Medulla oblongata (tissue), 1 donor: ENCODE results near the gene MT1F.
"Not testable (repeated sequence)": the region's sequence is repeated elsewhere in the genome, so short reads cannot be mapped to it uniquely, and the experiment has no call there.

Experiments used
- DNase-seq: peaks from one replicate; pipeline ENCODE4 v3.0.0-alpha.2; 2015; ENCODE audit errors: extremely low spot score

MT1F gene

DNA sequence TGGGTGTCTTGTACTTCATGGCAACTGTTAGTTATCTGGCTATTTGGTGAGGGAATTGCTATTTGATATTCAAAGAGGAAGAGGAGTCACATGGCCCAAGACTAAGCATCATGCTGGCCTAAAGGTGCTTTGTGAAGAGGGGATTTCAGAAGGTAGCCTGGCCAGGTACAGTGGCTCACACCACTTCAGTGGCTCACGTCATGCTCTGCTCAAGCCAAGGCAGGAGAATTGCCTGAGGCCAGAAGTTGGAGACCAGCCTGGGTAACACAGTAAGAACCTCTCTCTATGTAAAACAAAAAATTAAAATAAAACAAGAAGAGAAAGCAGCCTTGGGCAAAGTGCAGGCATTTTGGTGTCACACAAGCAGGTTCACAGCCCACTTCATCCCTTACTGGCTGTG lies 12.4 kb upstream of the MT1F start:
- DNase-seq = no peak

DNA sequence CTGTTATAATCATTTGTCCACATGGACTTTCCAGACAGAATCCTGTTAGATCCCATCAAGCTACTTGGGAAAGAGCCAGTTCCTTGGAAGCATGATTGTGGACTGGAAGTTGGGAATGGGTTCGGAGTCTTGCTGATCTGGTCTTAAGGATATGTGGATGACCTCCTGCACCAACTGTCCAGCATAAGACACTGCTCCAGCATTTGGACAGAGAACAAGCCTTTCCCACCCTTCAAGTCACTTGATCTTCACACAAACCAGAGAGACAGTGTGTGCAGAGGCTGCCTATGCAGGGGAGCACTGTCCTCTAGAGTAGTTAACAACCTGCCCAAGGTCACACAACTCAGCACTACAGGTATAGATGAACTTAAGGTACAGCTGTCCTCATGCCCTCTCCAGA lies 11.9 kb upstream of the MT1F start:
- DNase-seq = no peak

GRCh38 chr16:56647641-56648431 lies 9.9 kb upstream of the MT1F start:
- no peak for DNase-seq

DNA sequence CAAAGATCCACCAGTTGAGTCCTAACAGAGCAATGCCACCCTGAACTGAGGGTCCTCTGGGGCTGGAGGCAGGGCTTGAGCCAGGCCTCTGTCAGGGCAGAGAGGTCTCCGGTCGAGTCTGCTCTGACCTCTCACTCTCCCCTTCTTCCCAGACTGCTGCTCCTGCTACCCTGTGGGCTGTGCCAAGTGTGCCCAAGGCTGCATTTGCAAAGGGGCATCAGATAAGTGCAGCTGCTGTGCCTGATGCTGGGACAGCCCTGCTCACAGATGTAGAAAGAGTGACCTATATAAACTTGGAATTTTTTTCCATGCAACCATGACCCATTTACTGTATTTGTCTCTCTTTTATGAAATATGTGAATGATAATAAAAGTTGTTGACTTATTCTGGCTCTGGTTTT lies 8.5 kb upstream of the MT1F start:
- no peak for DNase-seq

DNA sequence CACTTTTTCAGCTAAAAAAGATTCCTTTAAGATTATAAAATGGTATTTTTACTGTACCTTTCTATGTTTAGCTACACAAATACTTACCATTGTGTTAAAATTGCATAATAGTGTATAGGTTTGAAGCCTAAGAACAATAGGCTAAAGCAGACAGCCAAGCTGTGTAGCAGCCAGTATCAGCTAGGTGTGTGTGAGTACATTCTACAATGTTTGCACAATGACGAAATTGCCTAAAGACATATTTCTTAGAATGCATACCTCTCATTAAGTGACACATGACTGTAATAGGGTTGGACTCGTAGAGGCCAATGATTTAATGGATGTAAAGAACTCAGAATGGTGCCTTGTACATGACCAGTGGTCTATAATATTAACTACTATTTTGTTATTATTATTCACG lies 7.9 kb upstream of the MT1F start:
- DNase-seq = no peak

- DNase-seq = no peak
Measured at GRCh38 chr16:56651586-56651985, 6.2 kb upstream of the MT1F start, which contains the start of gene MT1B. TSS of gene MT1B (plus strand) at chr16:56651886. CDS start at chr16:56651954, 68 bp downstream.

- DNase-seq = no peak
Measured at GRCh38 chr16:56652600-56652999, 5.2 kb upstream of the MT1F start.

- no peak for DNase-seq
Measured at GRCh38 chr16:56653218-56653617, 4.5 kb upstream of the MT1F start.

GRCh38 chr16:56658327-56658875 lies 642 bp downstream of the MT1F start:
- no peak for DNase-seq

DNA sequence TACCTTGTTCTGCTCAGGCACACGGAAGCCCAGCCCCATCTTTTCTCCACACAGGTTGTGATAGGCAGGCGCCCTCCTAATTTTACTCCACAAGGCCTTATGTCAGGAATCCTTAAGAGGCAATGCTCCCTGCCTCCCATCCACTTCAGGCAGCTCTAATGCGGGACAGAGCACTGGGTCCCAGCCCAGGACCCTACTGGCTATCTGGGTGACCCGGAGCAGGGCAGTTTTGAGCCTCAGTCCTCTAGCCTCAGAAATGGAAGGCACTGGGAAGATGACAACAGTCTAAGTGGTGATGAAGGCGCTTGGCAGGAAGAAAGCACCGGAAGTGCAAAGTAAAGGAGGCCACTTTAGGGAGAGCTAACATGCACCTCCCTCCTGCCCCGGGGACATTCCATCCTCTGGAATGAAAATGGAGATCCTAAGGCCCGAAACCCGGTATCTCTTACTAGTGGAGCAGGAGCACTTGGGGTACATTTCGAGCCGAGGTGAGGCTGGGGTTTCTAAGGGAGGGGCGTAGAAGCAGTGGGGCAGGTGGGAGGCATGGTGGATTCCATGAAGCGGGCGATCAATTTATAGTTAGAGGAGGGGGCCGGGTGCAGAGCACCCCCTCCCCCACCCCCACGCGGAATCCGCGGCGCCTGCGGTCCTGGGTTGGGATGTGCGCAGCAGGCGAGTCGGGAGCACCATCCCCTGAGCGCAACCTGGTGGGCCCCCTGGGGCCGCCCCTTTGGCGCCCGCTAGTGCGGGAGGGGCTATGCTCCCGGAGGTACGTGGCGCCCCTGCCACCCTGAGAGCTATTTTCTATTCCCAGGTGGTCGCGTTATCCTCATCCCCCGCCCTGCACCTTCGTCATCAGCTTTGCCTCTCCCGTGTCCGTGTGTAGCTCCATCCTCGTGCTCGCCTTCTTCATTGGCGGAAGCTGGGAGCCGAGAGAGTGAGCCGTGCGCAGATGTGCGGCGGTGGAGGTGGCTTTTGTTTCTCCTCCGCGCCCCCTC lies 4.9 kb downstream of the MT1F start:
- DNase-seq = no peak

- DNase-seq = no peak
Measured at GRCh38 chr16:56664506-56664905, 6.7 kb downstream of the MT1F start.

DNA sequence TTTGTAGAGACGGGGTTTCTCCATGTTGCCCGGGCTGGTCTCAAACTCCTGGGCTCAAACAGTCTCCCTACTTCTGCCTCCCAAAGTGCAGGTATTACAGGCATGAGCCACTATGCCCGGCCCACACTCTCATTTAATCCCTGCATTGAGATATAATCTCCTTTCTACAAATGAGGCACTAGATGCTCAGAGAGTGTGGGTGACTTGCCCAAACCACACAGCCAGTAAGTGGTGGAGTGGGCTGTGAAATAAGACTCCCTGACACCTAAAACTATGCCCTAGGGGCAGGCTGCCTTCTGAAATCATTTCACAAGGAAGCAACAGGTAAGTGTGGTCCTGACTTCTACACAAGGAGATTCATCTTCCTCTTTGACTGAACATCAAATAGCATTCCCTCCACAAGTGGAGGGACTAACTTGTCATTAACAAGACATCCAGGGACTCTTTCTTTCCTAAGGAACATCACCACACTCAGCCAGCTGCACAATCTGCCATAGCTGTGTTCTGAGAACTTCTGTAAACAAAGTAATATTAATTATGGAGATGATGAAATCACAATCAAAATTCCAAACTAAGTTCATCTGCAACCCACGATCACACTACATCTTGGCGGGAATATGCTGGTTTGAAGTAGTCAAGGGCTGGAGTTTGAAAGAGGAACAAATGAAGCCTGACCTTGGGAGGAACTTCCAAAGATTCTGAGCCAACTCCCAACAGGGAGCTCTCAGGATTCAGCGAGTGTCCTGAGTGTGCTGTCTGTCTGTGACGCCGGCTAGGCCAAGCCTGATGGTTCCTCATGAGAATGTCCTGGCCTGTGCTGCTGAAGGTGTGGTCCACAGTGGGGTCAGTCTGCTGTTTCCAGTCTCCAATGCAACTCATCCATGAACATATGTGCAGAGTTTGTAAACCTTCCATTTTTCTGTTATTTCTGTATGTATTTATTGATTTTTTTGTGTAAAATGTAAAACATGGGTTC lies 7.8 kb downstream of the MT1F start:
- DNase-seq = not testable (repeated sequence)

DNA sequence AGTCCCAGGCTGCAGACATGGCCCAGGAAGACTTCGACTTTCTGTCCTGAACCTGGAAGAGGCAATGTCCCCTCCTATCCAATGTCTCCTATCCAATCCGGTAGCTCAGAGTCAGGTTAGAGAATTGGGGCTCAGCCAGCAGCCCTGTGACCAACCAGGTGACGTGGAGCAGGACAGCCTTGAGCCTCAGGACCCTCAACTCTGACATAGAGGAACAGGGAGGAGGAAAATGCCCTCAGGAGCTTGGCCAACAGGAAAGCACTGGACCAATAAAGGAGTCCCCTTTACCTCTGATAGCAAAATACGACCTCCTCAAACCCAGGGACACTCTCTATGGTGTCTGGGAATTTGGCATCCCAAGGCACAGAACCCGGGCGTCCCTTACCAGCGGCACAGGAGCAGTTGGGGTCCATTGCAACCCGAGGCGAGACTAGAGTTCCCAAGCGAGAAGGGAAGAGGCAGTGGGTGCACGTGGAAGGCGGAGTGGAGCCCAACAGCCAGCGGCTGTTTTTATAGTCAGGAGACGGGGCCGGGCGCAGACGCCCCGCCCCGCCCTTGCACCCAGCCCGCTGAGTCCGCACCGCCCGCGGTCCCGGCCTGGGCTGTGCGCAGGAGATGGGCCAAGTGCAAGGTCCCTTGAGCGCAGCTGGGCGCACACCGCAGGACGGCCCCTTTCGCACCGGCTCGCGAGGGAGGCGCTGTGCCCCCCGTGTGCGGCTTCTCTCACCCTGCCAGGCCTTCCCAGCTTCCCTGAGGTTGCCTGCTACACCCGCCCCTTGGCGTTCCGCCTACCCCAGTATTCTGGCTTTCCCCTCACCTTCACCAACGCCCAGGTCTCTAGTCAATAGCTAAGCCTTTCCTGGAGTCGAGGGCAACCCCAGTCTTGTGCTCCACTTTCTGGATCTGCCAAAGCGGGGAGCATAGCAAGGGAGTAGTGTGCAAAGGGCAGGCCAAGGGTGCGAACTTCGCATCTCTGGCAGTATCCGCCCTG lies 10.1 kb downstream of the MT1F start, which contains the start of gene MT1G:
MT1G (minus strand) TSS at position 485 of the 991 bp plus-strand sequence; CDS start at position 413, 72 bp downstream.
- DNase-seq = peak; percentile 21

- DNase-seq = no peak
Measured at GRCh38 chr16:56669005-56669839, 11.5 kb downstream of the MT1F start, which contains the start of gene MT1H. TSS of gene MT1H (plus strand) at chr16:56669814. CDS start at chr16:56669885, 71 bp downstream.

DNA sequence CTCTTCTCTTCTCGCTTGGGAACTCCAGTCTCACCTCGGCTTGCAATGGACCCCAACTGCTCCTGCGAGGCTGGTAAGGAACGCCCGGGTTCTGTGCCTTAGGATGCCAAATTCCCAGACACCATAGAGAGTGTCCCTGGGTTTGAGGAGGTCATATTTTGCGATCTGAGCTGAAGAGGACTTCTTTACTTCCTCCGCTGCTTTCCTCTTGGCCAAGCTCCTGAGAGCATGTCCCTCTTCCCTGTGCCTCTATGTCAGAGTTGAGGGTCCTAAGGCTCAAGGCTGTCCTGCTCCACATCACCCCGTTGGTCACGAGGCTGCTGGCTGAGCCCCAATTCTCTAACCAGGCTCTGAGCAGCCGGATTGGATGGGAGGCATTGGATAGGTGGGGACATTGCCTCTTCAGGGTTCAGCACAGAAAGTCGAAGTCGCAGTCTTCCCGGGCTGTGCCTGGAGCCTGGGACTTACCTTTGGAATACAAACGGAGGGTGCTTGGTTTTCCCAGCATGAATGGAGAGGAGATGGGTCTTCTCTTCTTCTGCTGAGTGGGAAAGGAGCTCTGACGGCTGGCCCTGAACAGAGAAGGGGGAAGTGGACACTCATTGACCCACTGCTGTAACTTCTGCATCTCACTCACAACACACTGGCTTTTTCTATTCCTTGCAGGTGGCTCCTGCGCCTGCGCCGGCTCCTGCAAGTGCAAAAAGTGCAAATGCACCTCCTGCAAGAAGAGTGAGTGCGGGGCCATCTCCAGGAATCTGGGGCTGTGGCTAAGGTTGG lies 12.3 kb downstream of the MT1F start:
- no peak for DNase-seq

GRCh38 chr16:56670620-56670934 lies 12.8 kb downstream of the MT1F start:
- DNase-seq = no peak

- DNase-seq = not testable (repeated sequence)
Measured at GRCh38 chr16:56671691-56672090, 13.9 kb downstream of the MT1F start.

DNA sequence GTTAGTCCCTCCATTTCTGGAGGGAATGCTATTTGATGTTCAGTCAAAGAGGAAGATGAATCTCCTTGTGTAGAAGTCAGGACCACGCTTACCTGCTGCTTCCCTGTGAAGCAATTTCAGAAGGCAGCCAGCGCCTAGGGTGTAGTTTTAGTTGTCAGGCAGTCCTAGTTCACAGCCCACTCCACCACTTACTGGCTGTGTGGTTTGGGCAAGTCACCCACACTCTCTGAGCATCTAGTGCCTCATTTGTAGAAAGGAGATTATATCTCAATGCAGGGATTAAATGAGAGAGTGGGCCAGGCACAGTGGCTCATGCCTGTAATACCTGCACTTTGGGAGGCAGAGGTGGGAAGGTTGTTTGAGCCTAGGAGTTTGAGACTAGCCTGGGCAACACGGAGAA lies 14.4 kb downstream of the MT1F start:
- DNase-seq = not testable (repeated sequence)
